Vagina (tissue), 2 donors: ENCODE results near the gene PLAGL2.

Experiments
- POLR2A ChIP-seq, 2 donors: fragments of 450-650 bp; IDR thresholded peaks; one replicate each; pipeline ENCODE4 v1.6.1; 2017; ENCODE audit warnings: antibody characterized with exemption in 2 of 2, mild to moderate bottlenecking in 2 of 2, moderate library complexity in 2 of 2
- TF ChIP-seq, protein P1 (sequence below), 3 experiments: fragments of 450-650 bp in 2 of 3; fragments of 200-600 bp in 1 of 3; sonication (generic) in 1 of 3; IDR thresholded peaks; one replicate each; pipeline ENCODE4 v1.5.1; 2017 to 2019; ENCODE audit warnings: antibody characterized with exemption in 3 of 3, mild to moderate bottlenecking in 2 of 3, moderate library complexity in 2 of 3

DNA sequence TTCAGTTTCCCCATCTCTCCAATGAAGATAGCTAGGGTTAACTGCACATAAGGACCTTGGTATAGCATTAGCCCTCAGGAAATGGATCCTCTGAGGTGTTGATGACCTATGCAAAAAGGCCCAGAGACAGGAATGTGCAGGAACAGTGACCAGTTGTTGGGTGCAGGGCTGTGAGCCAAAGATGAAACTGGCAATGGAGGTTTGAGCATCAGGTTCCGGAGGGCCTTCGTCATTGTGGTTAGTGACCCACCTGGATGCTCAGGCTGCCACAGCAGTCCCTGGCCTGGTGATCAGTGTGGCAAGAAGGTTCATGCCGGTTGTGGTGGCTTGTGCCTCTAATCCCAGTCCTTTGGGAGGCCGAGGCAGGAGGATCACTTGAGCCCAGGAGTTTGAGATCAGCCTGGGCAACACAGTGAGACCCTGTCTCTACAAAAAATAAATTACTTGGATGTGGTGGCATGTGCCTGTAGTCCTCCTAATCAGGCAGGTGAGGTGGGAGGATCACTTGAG lies 54.3 kb downstream of the PLAGL2 start:
- TF ChIP-seq POLR2A (IDR thresholded peaks at IDR 0.05): no peak
- TF ChIP-seq, protein P1, sequence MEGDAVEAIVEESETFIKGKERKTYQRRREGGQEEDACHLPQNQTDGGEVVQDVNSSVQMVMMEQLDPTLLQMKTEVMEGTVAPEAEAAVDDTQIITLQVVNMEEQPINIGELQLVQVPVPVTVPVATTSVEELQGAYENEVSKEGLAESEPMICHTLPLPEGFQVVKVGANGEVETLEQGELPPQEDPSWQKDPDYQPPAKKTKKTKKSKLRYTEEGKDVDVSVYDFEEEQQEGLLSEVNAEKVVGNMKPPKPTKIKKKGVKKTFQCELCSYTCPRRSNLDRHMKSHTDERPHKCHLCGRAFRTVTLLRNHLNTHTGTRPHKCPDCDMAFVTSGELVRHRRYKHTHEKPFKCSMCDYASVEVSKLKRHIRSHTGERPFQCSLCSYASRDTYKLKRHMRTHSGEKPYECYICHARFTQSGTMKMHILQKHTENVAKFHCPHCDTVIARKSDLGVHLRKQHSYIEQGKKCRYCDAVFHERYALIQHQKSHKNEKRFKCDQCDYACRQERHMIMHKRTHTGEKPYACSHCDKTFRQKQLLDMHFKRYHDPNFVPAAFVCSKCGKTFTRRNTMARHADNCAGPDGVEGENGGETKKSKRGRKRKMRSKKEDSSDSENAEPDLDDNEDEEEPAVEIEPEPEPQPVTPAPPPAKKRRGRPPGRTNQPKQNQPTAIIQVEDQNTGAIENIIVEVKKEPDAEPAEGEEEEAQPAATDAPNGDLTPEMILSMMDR (IDR thresholded peaks at IDR 0.05): no peak
